HG03025 (cell line): ENCODE results near the gene C1QTNF5.
A peak's percentile ranks its signal among the peaks of the same experiment; 100 is the strongest.

ENCODE experiments used
- ATAC-seq: cut with Tn5 transposase; IDR thresholded peaks from one replicate; pipeline ENCODE4 v1.9.1; 2021; ENCODE audit warnings: mild to moderate bottlenecking, moderate library complexity; ENCODE audit not compliant: unreplicated experiment, low FRiP score

C1QTNF5 gene

DNA sequence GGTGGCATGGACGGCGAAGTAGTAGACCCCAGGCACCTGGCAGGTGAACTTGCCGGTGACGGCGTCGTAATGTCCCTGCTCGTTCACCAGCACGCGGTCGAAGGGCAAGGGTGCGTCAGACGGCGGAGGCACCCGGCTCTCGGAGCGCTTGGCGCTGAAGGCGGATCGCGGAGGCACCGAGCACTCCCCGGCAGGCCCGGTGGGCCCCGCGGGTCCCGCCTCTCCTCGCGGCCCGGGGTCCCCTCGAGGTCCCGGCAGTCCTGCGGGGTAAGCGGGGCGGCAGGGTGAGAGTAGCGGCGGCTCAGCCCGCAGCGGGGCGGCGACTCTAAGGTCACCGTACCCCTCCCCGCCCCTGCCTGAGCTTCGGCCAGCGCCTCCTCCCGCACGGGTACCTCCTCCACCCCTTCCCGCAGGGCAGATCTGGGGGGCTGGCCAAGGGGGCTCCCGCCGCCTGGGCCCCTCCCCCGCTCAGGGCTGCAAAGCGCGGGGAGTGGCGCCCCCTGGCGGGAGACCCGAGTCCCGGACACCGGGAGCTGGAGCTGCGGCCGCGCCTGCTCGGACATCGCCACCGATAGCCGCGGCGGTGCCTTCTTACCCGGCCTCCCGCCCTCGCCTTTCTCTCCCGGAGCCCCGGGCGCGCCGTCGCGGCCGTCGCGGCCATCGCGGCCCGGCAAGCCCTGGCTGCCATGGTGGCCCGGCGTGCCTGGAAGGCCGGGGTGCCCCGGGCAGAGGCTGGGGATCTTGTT is 921 bp downstream of the C1QTNF5 start:
- ATAC-seq: no peak

DNA sequence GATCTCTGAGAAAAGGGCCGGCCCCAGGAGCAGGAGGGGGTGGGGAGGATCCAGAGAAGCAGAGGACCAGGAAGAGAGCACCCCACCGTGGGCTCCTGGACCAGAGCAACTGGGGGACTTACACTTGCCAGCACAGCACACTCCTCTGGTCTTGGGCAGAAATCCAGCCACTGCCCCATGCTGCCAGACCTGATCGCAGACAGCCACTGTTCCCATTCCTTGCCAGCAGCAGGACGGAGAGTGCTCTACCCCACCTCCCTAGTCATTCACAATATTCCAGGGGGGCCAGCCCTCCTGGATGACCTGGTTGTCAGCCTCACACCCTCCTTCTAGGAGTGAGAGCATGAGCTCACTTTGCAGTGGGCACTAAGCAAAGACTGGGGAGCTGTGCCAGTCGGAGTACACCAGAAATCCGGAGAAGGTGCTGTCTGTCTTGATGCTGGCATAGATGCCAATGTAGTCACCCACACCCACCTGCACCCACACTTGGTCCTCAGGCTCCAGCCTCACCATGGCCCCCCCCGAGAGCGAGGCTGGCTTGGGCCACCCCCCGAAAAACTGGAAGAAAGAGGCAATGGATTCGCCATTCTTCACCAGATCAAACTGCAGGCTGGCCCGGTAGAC is 1.6 kb downstream of the C1QTNF5 start:
- ATAC-seq: no peak

DNA sequence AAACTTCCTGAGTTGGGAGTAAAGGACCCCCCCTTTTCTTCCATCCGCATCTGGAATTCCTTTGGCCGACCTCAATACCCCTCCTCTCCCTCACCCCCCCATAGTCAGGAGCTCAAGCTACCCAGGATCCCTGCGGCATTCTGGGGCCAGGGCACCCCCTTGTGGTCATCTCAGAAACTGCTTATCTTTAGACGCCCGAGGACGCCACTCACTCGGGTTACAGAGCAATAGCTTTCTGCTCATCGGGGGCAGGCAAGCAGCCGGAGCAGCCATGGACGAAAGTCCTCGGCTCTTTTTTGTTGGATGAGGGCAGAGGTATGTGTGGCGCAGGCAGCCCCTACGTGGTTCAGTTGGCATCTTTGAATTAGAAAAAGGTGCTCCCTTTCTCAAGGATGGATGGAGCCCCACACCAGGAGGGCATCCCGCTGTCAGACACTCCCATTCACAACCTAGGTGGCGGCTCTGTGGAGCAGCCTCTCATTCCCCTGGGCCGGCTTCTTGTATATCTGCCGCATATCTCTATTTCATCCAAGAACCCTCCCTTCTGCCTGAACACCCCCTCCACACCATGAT is 2.3 kb downstream of the C1QTNF5 start:
- no peak for ATAC-seq

DNA sequence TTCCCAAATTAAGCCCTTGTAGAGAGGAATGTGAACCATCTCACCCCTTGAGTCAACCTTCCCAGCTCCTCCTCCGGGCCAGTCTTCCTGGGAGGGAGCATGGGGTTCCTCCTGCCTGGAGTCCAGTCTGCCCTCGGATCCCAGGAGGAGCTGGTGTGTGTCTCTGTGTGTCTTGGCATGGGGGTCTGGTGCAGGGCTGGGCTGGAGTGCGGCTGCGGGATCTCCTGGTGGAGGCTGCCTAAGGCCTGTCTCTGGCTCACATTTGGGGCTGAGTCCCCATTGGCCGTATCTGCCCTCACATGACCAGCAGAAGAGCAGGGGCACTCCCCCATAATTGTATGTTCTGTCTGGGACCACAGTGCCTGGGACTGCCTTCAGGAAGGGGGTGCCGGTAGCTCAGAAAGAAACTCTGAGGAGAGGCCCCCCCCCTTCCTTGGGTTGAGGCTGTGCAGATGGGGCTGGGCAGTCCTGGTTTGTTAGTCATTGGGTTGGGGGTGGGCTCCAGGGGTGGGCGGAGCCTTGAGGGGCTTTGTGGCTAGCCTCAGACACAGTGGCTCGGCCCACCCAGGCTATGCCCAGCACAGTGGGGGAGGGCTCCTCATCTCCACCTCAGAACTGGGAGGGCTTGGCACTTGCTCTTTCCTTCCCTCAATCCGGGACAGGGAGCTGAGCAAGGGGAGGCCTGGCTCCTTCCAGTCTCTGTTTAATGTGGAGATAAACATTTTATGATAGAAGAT is 2.9 kb downstream of the C1QTNF5 start:
- no peak for ATAC-seq

DNA sequence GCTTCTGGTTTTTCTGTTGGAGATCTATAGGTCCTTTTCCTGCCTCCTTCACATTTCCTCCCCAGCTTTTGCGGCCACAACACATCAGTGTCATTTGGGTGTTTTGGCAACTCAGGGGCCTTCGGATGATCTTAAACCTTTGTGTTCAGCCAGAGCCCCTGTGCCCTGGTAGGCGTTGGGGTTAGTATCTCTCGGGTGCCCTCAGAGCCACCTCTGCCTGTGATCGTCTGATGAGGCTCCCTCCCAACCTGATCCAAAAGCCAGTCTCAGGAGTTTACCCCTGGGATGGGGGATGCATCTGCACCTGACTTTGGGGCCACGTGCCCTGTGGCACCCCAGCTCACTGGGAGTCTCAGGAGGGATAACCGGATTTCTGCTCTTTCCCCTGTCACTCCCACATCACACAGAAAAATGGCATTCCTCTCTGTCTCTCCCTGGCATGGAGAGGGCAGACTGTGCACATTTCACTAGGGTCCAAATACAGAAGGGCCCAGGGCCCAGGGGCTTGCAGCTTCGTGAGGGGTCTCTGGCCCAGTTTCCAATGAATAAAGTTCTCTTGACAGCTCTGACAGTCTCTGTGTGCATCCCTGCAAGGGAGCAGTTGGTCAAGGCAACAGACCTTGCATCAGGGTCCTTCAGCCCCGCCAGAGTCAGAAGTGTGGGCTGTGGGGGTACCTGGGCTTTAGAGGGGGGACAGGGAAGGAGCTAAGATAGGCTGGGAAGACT is 3.8 kb downstream of the C1QTNF5 start:
- no peak for ATAC-seq

DNA sequence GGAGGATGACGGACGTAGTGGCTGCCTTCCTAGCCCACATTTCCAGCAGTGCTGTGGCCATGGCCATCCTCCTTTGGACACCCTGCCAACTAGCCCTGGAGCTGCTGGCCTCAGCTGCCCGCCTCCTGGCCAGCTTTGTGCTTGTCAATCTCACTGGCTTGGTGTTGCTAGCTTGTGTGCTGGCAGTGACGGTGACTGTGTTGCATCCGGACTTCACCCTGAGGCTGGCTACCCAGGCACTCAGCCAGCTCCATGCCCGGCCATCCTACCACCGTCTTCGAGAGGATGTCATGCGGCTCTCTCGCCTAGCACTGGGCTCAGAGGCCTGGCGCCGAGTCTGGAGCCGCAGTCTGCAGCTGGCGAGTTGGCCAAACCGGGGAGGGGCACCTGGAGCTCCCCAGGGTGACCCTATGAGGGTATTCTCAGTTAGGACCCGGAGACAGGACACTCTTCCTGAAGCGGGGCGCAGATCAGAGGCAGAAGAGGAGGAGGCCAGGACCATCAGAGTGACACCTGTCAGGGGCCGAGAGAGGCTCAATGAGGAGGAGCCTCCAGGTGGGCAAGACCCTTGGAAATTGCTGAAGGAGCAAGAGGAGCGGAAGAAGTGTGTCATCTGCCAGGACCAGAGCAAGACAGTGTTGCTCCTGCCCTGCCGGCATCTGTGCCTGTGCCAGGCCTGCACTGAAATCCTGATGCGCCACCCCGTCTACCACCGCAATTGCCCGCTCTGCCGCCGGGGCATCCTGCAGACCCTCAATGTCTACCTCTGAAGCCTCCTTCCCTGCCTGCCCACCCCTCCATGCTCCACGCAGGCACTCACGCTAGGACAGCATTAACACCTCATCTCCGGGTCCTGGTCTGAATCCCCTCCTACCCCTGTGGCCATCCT is 4.8 kb downstream of the C1QTNF5 start:
- no peak for ATAC-seq

DNA sequence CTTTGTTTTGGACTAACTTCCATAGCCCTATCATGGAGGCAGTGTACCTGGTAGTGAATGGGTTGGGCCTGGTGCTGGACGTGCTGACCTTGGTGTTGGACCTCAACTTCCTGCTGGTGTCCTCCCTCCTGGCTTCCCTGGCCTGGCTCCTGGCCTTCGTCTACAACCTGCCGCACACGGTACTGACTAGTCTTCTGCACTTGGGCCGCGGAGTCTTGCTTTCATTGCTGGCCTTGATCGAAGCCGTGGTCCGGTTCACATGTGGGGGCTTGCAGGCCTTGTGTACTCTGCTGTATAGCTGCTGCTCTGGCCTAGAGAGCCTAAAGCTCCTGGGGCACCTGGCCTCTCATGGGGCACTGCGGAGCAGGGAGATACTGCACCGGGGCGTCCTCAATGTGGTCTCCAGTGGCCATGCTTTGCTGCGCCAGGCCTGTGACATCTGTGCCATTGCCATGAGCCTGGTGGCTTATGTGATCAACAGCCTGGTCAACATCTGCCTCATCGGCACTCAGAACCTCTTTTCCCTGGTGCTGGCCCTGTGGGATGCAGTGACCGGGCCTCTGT is 5.5 kb downstream of the C1QTNF5 start:
- no peak for ATAC-seq

DNA sequence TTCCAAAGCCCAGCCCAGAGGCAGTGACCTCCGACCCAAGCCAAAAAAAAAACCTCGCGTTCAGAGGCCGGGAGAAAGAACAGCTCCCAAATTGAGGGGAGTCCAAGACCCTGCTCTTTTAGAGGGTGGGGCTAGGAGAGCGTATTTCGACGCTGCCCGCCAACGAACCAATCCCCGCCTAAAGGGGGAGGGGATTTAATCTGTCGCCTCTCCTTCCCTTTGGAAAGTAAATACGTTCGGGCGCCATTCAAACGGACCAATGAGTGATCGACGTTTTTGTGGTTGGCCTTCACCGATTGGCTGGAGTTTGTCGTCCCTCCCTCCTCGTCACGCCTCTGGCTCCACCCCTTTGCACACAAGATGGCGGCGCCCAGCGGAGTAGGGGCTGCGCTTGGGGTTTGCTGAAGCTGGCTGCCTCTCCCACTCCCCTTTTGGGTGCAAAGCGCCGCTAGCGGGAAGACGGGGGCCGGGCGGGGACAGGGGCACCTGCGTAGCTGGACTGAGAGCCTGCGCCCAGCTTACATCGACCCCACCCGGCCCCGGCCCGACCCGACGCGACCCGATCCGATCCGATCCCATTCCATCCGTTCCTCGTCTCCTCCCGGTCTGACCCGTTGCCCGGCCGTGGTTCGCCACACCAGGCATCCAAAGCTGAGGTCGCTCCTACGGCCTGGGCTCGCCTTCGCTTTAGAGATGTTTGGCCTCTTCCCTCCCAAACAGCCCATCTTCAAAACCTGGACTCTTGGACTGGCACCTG is 6.3 kb downstream of the C1QTNF5 start, which contains the start of gene RNF26:
Gene RNF26 (plus strand): TSS at position 354 of the 757 bp plus-strand sequence. CDS start 596 bp downstream, outside the sequence.
- peak; percentile 92 for ATAC-seq

DNA sequence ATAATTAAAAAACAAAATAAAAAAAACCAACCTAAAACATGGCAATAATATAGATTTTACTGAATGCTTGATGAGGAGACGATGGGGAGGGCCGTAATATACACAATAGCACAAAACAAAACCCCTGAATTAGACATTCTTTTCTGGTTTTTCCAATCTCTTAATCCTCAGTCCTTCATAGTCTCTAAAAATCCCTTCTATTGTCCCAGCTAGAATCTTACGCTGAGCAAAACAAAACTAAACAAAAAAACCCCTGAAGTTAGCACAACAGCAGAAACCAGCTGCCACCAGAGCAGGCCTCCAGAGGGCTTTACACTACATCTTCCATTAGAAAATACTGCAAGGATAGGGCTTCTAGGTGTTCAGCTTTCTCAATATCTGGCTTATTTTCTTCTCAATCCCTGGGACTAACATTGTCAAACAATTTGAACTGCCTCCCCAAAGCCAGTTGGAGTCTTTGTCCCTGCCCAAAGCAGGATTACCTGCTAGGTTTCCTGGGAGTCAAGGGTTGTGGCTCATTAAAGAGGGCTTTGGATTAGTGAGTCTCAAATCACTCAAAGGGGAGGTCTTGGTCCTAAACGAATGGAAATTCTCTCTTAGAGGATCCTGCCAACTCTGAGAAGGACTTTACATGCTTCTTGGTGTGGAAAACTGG is 8.4 kb downstream of the C1QTNF5 start:
- no peak for ATAC-seq

DNA sequence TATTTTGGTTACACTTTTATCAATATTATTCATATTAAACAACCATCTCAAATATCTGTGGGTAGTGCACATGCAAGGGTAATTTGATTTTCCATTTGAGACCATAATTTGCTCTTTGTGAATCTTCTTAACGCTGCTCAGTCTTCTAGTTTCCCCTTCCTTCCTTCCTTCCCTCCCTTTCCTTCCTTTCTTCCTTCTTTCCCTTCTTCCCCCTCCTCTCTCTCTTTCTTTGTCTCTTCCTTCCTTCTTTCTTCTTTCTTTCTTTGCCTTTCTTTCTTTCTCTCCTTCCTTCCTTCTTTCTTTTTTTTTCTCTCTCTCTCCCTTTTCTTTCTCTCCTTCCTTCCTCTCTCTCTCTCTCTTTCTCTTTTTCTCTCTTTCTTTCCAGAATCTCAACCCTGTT is 10.4 kb downstream of the C1QTNF5 start:
- no peak for ATAC-seq

DNA sequence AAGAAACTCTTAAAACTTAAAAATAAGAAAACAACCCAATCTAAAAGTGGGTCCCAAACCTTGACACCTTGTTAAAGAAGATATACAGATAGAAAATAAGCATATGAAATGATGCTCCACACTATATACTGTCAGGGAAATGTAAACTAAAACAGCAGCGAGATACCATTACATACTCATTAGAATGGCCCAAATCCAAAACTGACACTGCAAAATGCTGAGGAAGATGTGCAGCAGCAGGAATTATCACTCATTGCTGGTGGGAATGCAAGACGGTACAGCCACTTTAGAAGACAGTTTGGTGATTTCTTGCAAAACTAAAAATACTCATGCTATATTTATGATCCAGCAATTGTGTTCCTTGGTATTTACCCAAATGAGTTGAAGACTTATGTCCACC is 11.4 kb downstream of the C1QTNF5 start:
- no peak for ATAC-seq

DNA sequence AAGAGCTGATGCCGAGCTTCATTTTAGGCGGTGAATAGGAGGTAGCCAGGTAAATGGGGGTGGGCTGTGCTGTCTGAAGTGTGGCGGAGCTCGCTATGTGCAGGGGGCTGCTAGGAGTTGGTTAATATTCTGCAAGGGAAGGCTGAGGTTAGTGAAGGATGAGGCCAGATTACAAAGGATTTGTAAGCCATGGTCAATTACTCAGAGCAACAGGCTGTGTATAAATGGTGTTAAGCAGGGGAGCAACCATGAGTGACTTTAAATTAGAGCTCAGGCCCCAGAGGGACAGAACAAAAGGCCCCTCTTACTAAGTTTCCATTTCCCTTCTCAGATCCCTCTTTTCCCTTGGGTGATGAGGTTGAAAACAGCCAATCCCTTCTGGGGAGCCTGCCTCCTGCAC is 16.5 kb downstream of the C1QTNF5 start:
- ATAC-seq: no peak

DNA sequence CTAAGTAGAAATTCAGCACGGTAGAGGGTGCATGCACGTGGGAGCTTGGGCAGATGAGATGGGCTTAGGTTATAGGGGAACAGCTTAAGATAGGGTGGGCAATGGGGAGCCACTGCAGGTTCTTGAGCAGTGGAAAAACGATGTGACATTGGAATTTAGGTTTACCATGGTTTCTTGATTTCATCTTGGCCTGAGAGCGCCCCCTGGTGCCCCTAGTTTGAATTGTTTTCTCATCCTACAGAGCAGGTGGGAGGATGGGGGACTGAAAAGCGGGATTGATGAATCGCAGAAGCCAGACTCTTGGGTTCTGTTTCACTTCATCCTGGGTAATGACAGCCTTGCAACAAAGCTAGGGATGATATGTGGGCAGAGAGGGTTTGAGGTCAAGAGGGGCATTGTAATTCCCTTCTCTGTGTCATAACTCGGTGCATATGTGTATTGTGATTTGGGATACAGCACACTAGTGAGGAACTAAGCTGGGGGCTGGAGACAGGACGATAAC is 17.1 kb downstream of the C1QTNF5 start:
- ATAC-seq: no peak

DNA sequence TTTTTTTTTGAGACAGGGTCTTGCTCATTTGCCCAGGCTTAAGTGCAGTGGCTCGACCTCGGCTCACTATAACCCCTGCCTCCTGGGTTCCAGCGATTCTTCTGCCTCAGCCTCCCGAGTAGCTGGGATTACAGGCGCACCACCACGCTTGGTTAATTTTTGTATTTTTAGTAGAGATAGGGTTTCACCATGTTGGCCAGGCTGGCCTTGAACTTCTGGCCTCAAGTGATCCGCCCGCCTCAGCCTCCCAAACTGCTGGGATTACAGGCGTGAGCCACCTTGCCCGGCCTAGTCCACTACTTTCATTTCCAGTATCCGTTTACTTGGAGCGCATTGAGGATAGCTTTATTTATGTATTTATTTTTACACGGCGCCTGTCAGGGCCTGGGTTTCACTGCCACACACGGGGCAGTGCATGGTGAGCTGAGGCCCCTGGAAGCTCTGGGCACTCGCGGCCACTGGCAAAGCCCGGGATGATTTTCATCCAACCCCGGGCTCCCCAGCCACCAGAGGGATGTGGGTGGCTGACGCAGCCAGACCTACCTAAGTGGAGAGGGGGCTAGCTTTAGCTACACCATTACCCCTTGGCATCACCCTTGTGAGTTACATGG is 17.7 kb downstream of the C1QTNF5 start:
- no peak for ATAC-seq

DNA sequence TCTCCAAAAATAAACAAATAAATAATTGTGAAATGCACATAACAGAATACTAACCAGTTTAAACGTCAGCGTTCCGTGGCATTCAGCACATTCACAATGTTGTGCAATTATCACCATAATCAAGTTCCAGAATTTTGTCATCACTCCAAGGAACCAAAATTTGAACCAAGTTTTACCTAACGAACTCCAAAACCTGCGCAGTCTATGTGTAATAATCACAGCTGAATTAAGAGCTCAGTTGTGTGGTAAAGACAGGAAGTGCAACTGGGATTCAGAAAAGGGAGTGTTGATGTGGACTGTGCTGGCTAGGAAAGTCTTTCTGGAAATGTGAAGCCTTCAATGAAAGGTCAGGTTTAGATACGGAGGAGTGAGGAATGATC is 18.3 kb downstream of the C1QTNF5 start:
- ATAC-seq: no peak

DNA sequence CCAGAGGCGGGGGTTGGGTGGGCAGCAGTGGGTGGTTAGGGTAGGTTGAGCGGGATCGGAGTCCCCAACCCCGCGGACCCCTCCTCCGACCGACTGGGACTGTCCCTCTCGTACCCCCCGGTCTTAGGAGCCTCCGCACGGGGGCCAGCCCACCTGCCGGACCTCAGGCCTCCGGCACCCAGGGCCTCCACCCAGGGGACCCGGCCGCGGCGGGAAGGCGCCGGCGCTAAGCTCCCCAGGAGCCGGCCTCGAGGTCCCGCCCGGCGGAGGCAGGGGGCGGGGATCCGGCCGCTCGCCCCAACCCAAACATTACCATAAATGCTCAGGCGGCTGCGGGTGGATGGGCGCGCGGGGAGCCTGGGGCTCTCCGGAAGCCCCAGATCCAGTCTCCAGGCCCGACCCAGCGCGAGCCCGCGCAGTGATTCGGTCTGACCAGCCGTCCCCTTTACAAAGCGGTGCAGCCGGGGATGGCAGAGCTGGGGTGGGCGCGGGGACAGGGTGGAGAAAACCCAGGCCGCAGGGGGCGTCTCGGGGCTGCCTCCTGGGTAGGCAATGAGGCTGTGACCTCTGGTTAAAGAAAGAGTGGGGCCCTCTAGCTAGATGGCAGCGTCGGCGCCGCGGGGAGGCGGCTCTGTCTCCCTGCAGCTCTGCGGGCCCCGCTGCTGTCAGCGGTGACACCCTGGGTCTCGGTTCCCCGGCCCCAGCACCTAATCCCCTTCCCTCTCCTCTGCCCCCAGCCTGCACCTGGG is 19.7 kb downstream of the C1QTNF5 start:
- peak; percentile 35 for ATAC-seq
